Measurements from ENCODE around the gene PSIP1. TPM values are rescaled to one million over a fixed set of nuclear protein-coding genes. Genes with fewer than 3 reads are reported as not detected.

Gene PSIP1
- total RNA-seq, 3 donors from 2014 or later (not counting 1 experiment from before 2014, with no cell fraction given), result 50.3 to 83.1 (median 72.6) TPM

- ATAC-seq (no peak), DNase-seq (no peak)
- H3K4me1 ChIP-seq (ENCODE audit: control insufficient read depth, insufficient read depth, low read length), result no peaks in the 10 kb centered on the region
- H3K27ac Mint-ChIP-seq, result no peak overlapping the region
- H3K4me3 Mint-ChIP-seq, result no peak overlapping the region
- H3K27me3 Mint-ChIP-seq (ENCODE audit: low read depth in 2 of 2), result no peaks in the 10 kb centered on the region
- no peak overlapping the region for H3K27ac ChIP-seq (ENCODE audit: low read length)
- no peaks in the 10 kb centered on the region for H3K9me3 Mint-ChIP-seq
- WGBS (ENCODE audit: insufficient coverage), result 81% methylated on average over 6 of the region's 8 CpGs
- H3K27me3 ChIP-seq (ENCODE audit: control insufficient read depth, insufficient read depth, low read length), result no peaks in the 10 kb centered on the region
- H3K9me3 ChIP-seq (ENCODE audit: control insufficient read depth, insufficient read depth, low read length), result no peaks in the 10 kb centered on the region
- no peak overlapping the region for H3K4me3 ChIP-seq (ENCODE audit: low read length)
- intact Hi-C loops (cut with micrococcal nuclease), result no loop called here
- no peak for TF ChIP-seq CTCF (IDR thresholded peaks at IDR 0.05)
- no peaks in the 10 kb centered on the region for H3K36me3 Mint-ChIP-seq
- H3K36me3 ChIP-seq (ENCODE audit: control insufficient read depth, insufficient read depth, low read length), result no peaks in the 10 kb centered on the region
- no peaks in the 10 kb centered on the region for H3K4me1 Mint-ChIP-seq
These were observed 14.2 kb upstream of the PSIP1 start for GRCh38 chr9:15524845-15525455.

GRCh38 chr9:15522130-15522755 is 11.5 kb upstream of the PSIP1 start:
- intact Hi-C loops (cut with micrococcal nuclease), result no loop called here
- Histone ChIP-seq H3K36me3 (ENCODE audit: control insufficient read depth, insufficient read depth, low read length) (no peaks in the 10 kb centered on the region), H3K4me1 (ENCODE audit: control insufficient read depth, insufficient read depth, low read length) (no peaks in the 10 kb centered on the region), H3K27me3 (ENCODE audit: control insufficient read depth, insufficient read depth, low read length) (no peaks in the 10 kb centered on the region), H3K9me3 (ENCODE audit: control insufficient read depth, insufficient read depth, low read length) (no peaks in the 10 kb centered on the region), H3K4me3 (ENCODE audit: low read length) (no peak overlapping the region), H3K27ac (ENCODE audit: low read length) (no peak overlapping the region)
- WGBS (ENCODE audit: insufficient coverage), result 79% methylated on average over 2 of the region's 3 CpGs
- no peak for TF ChIP-seq CTCF (IDR thresholded peaks at IDR 0.05)
- ATAC-seq, result no peak
- Mint-ChIP-seq H3K36me3 (no peaks in the 10 kb centered on the region), H3K4me3 (no peak overlapping the region), H3K27me3 (ENCODE audit: low read depth in 2 of 2) (peaks cover 0 to 3% of the 10 kb centered on the region in 2 donors), H3K27ac (no peak overlapping the region), H3K9me3 (no peaks in the 10 kb centered on the region), H3K4me1 (no peaks in the 10 kb centered on the region)
- no peak for DNase-seq

GRCh38 chr9:15521254-15521653 is 10.5 kb upstream of the PSIP1 start:
- no peak for TF ChIP-seq CTCF (IDR thresholded peaks at IDR 0.05)
- Mint-ChIP-seq H3K4me1 (no peaks in the 10 kb centered on the region), H3K36me3 (no peaks in the 10 kb centered on the region), H3K4me3 (no peak overlapping the region), H3K27ac (no peak overlapping the region), H3K9me3 (no peaks in the 10 kb centered on the region), H3K27me3 (ENCODE audit: low read depth in 2 of 2) (peaks cover 0 to 3% of the 10 kb centered on the region in 2 donors)
- no peak overlapping the region for H3K4me3 ChIP-seq (ENCODE audit: low read length)
- no peak for DNase-seq
- no peak overlapping the region for H3K27ac ChIP-seq (ENCODE audit: low read length)
- ATAC-seq, result no peak
- WGBS (ENCODE audit: insufficient coverage), result 88% methylated on average over 5 of the region's 8 CpGs
- no peaks in the 10 kb centered on the region for H3K36me3 ChIP-seq (ENCODE audit: control insufficient read depth, insufficient read depth, low read length)
- H3K27me3 ChIP-seq (ENCODE audit: control insufficient read depth, insufficient read depth, low read length), result no peaks in the 10 kb centered on the region
- H3K4me1 ChIP-seq (ENCODE audit: control insufficient read depth, insufficient read depth, low read length), result no peaks in the 10 kb centered on the region
- no peaks in the 10 kb centered on the region for H3K9me3 ChIP-seq (ENCODE audit: control insufficient read depth, insufficient read depth, low read length)
- intact Hi-C loops (cut with micrococcal nuclease), result no loop called here

- no peak for TF ChIP-seq CTCF (IDR thresholded peaks at IDR 0.05)
- WGBS (ENCODE audit: insufficient coverage), result 100% methylated on average over 1 of the region's 2 CpGs
- ATAC-seq, result no peak
- H3K4me3 Mint-ChIP-seq, result no peak overlapping the region
- H3K36me3 Mint-ChIP-seq, result no peaks in the 10 kb centered on the region
- H3K27me3 Mint-ChIP-seq (ENCODE audit: low read depth in 2 of 2), result peaks cover 0 to 3% of the 10 kb centered on the region in 2 donors
- no peaks in the 10 kb centered on the region for H3K27me3 ChIP-seq (ENCODE audit: control insufficient read depth, insufficient read depth, low read length)
- no peaks in the 10 kb centered on the region for H3K36me3 ChIP-seq (ENCODE audit: control insufficient read depth, insufficient read depth, low read length)
- no peaks in the 10 kb centered on the region for H3K4me1 ChIP-seq (ENCODE audit: control insufficient read depth, insufficient read depth, low read length)
- H3K4me3 ChIP-seq (ENCODE audit: low read length), result no peak overlapping the region
- intact Hi-C loops (cut with micrococcal nuclease), result no loop called here
- H3K9me3 Mint-ChIP-seq, result no peaks in the 10 kb centered on the region
- H3K4me1 Mint-ChIP-seq, result no peaks in the 10 kb centered on the region
- H3K27ac Mint-ChIP-seq, result no peak overlapping the region
- H3K27ac ChIP-seq (ENCODE audit: low read length), result no peak overlapping the region
- no peaks in the 10 kb centered on the region for H3K9me3 ChIP-seq (ENCODE audit: control insufficient read depth, insufficient read depth, low read length)
- no peak for DNase-seq
These were observed 9.1 kb upstream of the PSIP1 start for GRCh38 chr9:15519831-15520230.

Data from natural killer cell (primary cell).